HG02588 (cell line): ENCODE data around the gene GNB5.
A peak's percentile ranks its signal among the peaks of the same experiment; 100 is the strongest.

Experiments used
- ATAC-seq: cut with Tn5 transposase; IDR thresholded peaks from one replicate; pipeline ENCODE4 v1.9.1; 2021; ENCODE audit warnings: mild to moderate bottlenecking, moderate library complexity; ENCODE audit not compliant: unreplicated experiment

The GNB5 gene

GRCh38 chr15:52146776-52147175 is 44.4 kb downstream of the GNB5 start:
- ATAC-seq = no peak

- no peak for ATAC-seq
Observed at GRCh38 chr15:52146261-52146660, 44.9 kb downstream of the GNB5 start.

GRCh38 chr15:52144656-52145178 is 46.5 kb downstream of the GNB5 start:
- no peak for ATAC-seq

- ATAC-seq = no peak
Observed at GRCh38 chr15:52143873-52144272, 47.3 kb downstream of the GNB5 start.

GRCh38 chr15:52140646-52141045 is 50.5 kb downstream of the GNB5 start:
- no peak for ATAC-seq

GRCh38 chr15:52139599-52140462 is 51.4 kb downstream of the GNB5 start:
- peak; percentile 50 for ATAC-seq

- no peak for ATAC-seq
Observed at GRCh38 chr15:52137432-52138357, 53.5 kb downstream of the GNB5 start.

GRCh38 chr15:52136442-52136980 is 54.7 kb downstream of the GNB5 start:
- no peak for ATAC-seq

- no peak for ATAC-seq
Observed at GRCh38 chr15:52134502-52135144, 56.6 kb downstream of the GNB5 start.

- ATAC-seq = no peak
Observed at GRCh38 chr15:52133510-52134220, 57.5 kb downstream of the GNB5 start.

GRCh38 chr15:52132066-52132465 is 59.1 kb downstream of the GNB5 start:
- ATAC-seq = no peak

GRCh38 chr15:52128568-52128967 is 62.6 kb downstream of the GNB5 start:
- no peak for ATAC-seq

GRCh38 chr15:52124270-52124880 is 66.8 kb downstream of the GNB5 start:
- no peak for ATAC-seq

GRCh38 chr15:52121896-52122295 is 69.3 kb downstream of the GNB5 start:
- no peak for ATAC-seq

GRCh38 chr15:52121006-52121405 is 70.2 kb downstream of the GNB5 start:
- no peak for ATAC-seq

- no peak for ATAC-seq
Observed at GRCh38 chr15:52120488-52120887, 70.7 kb downstream of the GNB5 start.

GRCh38 chr15:52118969-52119749 is 72.0 kb downstream of the GNB5 start:
- ATAC-seq = no peak

GRCh38 chr15:52117549-52117948 is 73.6 kb downstream of the GNB5 start:
- no peak for ATAC-seq
